Thoracic aorta (tissue), 2 donors: ENCODE measurements around the gene OR6K3. TPM values are rescaled to one million over a fixed set of nuclear protein-coding genes. Genes with fewer than 3 reads are reported as not detected.

Experiments used
- ATAC-seq: fragments of 150-250 bp; one replicate; pipeline ENCODE4 v1.8.0; 2017; ENCODE audit warnings: low read depth; ENCODE audit not compliant: insufficient number of reproducible peaks, low FRiP score
- DNase-seq: peaks from one replicate; pipeline ENCODE4 v3.0.0-alpha.2; 2020; ENCODE audit warnings: low spot score
- H3K27ac ChIP-seq, 2 donors: fragments of 200-600 bp; sonication (generic); 1 replicate in 1 of 2; 2 replicates in 1 of 2; pipeline ENCODE4 v1.5.1; 2016; ENCODE audit warnings: mild to moderate bottlenecking in 2 of 2, moderate library complexity in 2 of 2
- H3K27me3 ChIP-seq: fragments of 200-600 bp; sonication (generic); replicated peaks from 2 replicates; pipeline ENCODE4 v1.6.0; 2016; ENCODE audit warnings: mild to moderate bottlenecking; ENCODE audit not compliant: insufficient read depth
- H3K36me3 ChIP-seq: fragments of 200-600 bp; sonication (generic); one replicate; pipeline ENCODE4 v1.5.1; 2016
- H3K4me1 ChIP-seq, 2 donors: fragments of 200-600 bp; sonication (generic); 1 replicate in 1 of 2; 2 replicates in 1 of 2; pipeline versions ENCODE4 v1.5.1 to v1.6.0; 2016; ENCODE audit warnings: low read depth in 2 of 2, mild to moderate bottlenecking in 1 of 2; ENCODE audit not compliant: control insufficient read depth in 1 of 2
- H3K4me3 ChIP-seq: fragments of 200-600 bp; sonication (generic); 2 replicates; pipeline ENCODE4 v1.5.1; 2016; ENCODE audit warnings: mild to moderate bottlenecking
- H3K9me3 ChIP-seq: fragments of 200-600 bp; sonication (generic); 2 replicates; pipeline ENCODE4 v1.5.1; 2016
- CTCF ChIP-seq: fragments of 200-600 bp; sonication (generic); IDR thresholded peaks from one replicate; pipeline ENCODE4 v1.5.1; 2019; ENCODE audit warnings: antibody characterized with exemption
- total RNA-seq, 2 donors: library from RNA; depleted of rRNA; stranded (reverse); fragments of >200 nt; gene quantifications; one replicate each; pipeline versions ENCODE4 v1.1.0 to v1.2.3, GENCODE V29; 2016

Gene OR6K3
- total RNA-seq, 2 donors from 2014 or later, result not detected

- no peak for TF ChIP-seq CTCF
- no peak for ATAC-seq
- Histone ChIP-seq H3K4me1 (no peaks in the 10 kb centered on the region), H3K27me3 (no peaks in the 10 kb centered on the region), H3K27ac (no peak overlapping the region), H3K36me3 (no peaks in the 10 kb centered on the region), H3K9me3 (no peaks in the 10 kb centered on the region), H3K4me3 (no peak overlapping the region)
- DNase-seq, result no peak
These were observed 38.9 kb downstream of the OR6K3 start for GRCh38 chr1:158681606-158682005.

- Histone ChIP-seq H3K4me3 (no peak overlapping the region), H3K4me1 (no peaks in the 10 kb centered on the region), H3K27ac (no peak overlapping the region), H3K36me3 (no peaks in the 10 kb centered on the region), H3K9me3 (no peaks in the 10 kb centered on the region), H3K27me3 (no peaks in the 10 kb centered on the region)
- no peak for ATAC-seq
- TF ChIP-seq CTCF, result no peak
- no peak for DNase-seq
These were observed 41.2 kb downstream of the OR6K3 start for GRCh38 chr1:158679289-158679688.

- Histone ChIP-seq H3K27me3 (no peaks in the 10 kb centered on the region), H3K4me1 (no peaks in the 10 kb centered on the region), H3K36me3 (no peaks in the 10 kb centered on the region), H3K9me3 (no peaks in the 10 kb centered on the region), H3K4me3 (no peak overlapping the region), H3K27ac (no peak overlapping the region)
- no peak for ATAC-seq
- TF ChIP-seq CTCF, result no peak
- DNase-seq, result no peak
These were observed 44.8 kb downstream of the OR6K3 start for GRCh38 chr1:158675563-158676323.

DNA sequence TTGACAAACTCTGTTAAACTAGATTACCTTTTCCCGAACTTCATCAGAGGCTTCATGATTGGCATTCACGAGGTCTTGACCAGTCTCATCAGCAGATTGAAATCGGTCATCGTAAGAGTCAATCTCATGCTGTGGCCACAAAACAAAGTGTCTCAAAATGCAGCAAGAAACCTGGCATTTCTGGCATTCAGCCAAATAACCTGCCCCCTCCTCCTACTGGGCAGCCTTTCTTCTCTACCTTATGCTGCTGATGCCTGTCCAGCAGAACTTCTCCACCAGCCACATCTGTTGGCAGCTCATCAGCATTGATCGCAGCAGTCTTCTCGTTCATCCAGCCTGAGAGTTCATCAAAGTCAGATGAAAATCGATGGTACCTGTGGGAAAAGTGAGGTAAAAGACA, 46.2 kb downstream of the OR6K3 start:
- H3K9me3 ChIP-seq, result no peaks in the 10 kb centered on the region
- DNase-seq (no peak), ATAC-seq (no peak)
- no peak for TF ChIP-seq CTCF
- no peaks in the 10 kb centered on the region for H3K27me3 ChIP-seq
- no peaks in the 10 kb centered on the region for H3K4me1 ChIP-seq
- H3K4me3 ChIP-seq, result no peak overlapping the region
- no peaks in the 10 kb centered on the region for H3K36me3 ChIP-seq
- H3K27ac ChIP-seq, result no peak overlapping the region

Other genes starting within 250 kb of the OR6K3 start
- gene OR10R2, start 248.5 kb downstream of the OR6K3 start, total RNA-seq, result not detected
- gene OR6Y1, start 166.3 kb downstream of the OR6K3 start, total RNA-seq, result not detected
- gene OR6P1, start 150.1 kb downstream of the OR6K3 start, total RNA-seq, result not detected
- gene OR10X1, start 140.8 kb downstream of the OR6K3 start, total RNA-seq, result not detected
- not detected for gene OR10Z1, start 115.5 kb downstream of the OR6K3 start, total RNA-seq
- gene SPTA1, start 34.0 kb downstream of the OR6K3 start, total RNA-seq, result not detected
- gene OR6K2, start 20.1 kb downstream of the OR6K3 start, total RNA-seq, result not detected
- gene OR6K6, start 34.0 kb upstream of the OR6K3 start, total RNA-seq, result not detected
- not detected for gene OR6N1, start 51.5 kb upstream of the OR6K3 start, total RNA-seq
- not detected for gene OR6N2, start 60.5 kb upstream of the OR6K3 start, total RNA-seq
- gene MNDA, start 110.6 kb upstream of the OR6K3 start, total RNA-seq, result 10 to 100 TPM; 11.0 to 12.7 TPM
- 1 to 10 TPM; 2.8 to 6.5 TPM for gene PYHIN1, start 210.8 kb upstream of the OR6K3 start, total RNA-seq